K562 (cell line): ENCODE data around the gene BAD. TPM values are rescaled to one million over a fixed set of nuclear protein-coding genes. Genes with fewer than 3 reads are reported as not detected.
A peak's percentile ranks its signal among the peaks of the same experiment; 100 is the strongest.

Experiments used
- BDP1 ChIP-seq: IDR thresholded peaks from 3 replicates; pipeline ENCODE4 v1.6.1; 2011; ENCODE audit not compliant: insufficient read length, insufficient read depth
- CTBP1 ChIP-seq: fragments of 450-650 bp; IDR thresholded peaks from 2 replicates; pipeline ENCODE4 v1.6.1; 2016; ENCODE audit warnings: borderline replicate concordance
- DPF2 ChIP-seq: fragments of 450-650 bp; IDR thresholded peaks from 2 replicates; pipeline ENCODE4 v1.6.1; 2016
- HDAC6 ChIP-seq: IDR thresholded peaks from 2 replicates; pipeline ENCODE4 v1.6.1; 2012; ENCODE audit warnings: low read depth, mild to moderate bottlenecking, control low read depth, inconsistent platforms, low read length, moderate library complexity
- NCOA2 ChIP-seq, 2 experiments: fragments of 450-650 bp; IDR thresholded peaks; 2 replicates each; pipeline ENCODE4 v1.6.1; 2018; ENCODE audit warnings: mild to moderate bottlenecking in 2 of 2, moderate library complexity in 1 of 2; ENCODE audit not compliant: partially characterized antibody in 2 of 2
- NELFE ChIP-seq: IDR thresholded peaks from 2 replicates; pipeline ENCODE4 v1.6.1; 2011; ENCODE audit warnings: mild to moderate bottlenecking; ENCODE audit not compliant: insufficient read depth, insufficient read length
- NR2C1 ChIP-seq, 2 experiments: fragments of 450-650 bp; IDR thresholded peaks; 2 replicates each; pipeline ENCODE4 v1.6.1; 2017; ENCODE audit warnings: mild to moderate bottlenecking in 2 of 2, antibody characterized with exemption in 1 of 2, inconsistent platforms in 1 of 2, missing compliant biosample characterization in 1 of 2, missing genetic modification characterization in 1 of 2
- POLR2G ChIP-seq: fragments of 200-400 bp; formaldehyde crosslinking; IDR thresholded peaks from 2 replicates; pipeline ENCODE4 v1.6.1; 2017; ENCODE audit warnings: low read depth, mild to moderate bottlenecking, antibody characterized with exemption, low read length, moderate library complexity
- RBFOX2 ChIP-seq: fragments of 200-400 bp; formaldehyde crosslinking; IDR thresholded peaks from 2 replicates; pipeline ENCODE4 v1.6.1; 2017; ENCODE audit warnings: low read depth, mild to moderate bottlenecking, low read length, moderate library complexity
- RNF219 ChIP-seq: fragments of 250-450 bp; sonication (Bioruptor Pico); IDR thresholded peaks from 2 replicates; pipeline ENCODE4 v1.5.0; 2022; ENCODE audit warnings: mild to moderate bottlenecking
- STAT5A ChIP-seq: IDR thresholded peaks from 2 replicates; pipeline ENCODE4 v1.6.1; 2012; ENCODE audit warnings: low read length, inconsistent platforms, borderline replicate concordance
- THRAP3 ChIP-seq: fragments of 450-650 bp; IDR thresholded peaks from 2 replicates; pipeline ENCODE4 v1.6.1; 2016; ENCODE audit warnings: mild to moderate bottlenecking, inconsistent platforms, borderline replicate concordance
- XRCC3 ChIP-seq: fragments of 450-650 bp; IDR thresholded peaks from 2 replicates; pipeline ENCODE4 v1.6.1; 2017; ENCODE audit warnings: mild to moderate bottlenecking, moderate library complexity
- ZBTB7A ChIP-seq: IDR thresholded peaks from 2 replicates; pipeline ENCODE4 v1.6.1; 2011; ENCODE audit warnings: low read depth, mild to moderate bottlenecking, low read length, moderate library complexity, borderline replicate concordance; ENCODE audit not compliant: control insufficient read depth
- ZNF224 ChIP-seq: sonication (generic); formaldehyde crosslinking; IDR thresholded peaks from 2 replicates; pipeline ENCODE4 v1.8.0; 2022; ENCODE audit warnings: mild to moderate bottlenecking, missing genetic modification reagents
- polyA plus RNA-seq, 8 experiments: library from polyadenylated mRNA; depleted of rRNA in 4 of 8; stranded (reverse) in 5 of 8; unstranded in 3 of 8; fragments of >200 nt; fragmentation: Nextera tagmentation in 2 of 8; fragmentation: Illumina TruSeq in 1 of 8; extraction: Ambion mirVana in 2 of 8; extraction: Trizol in 1 of 8; gene quantifications; 2 replicates each; pipeline versions ENCODE4 v1.2.1 to v1.2.3, GENCODE V29; 2011 to 2014; ENCODE audit warnings: inconsistent platforms in 1 of 8, missing spikeins in 1 of 8
- total RNA-seq, 7 experiments: library from RNA; depleted of rRNA in 6 of 7; stranded (reverse); fragments of >200 nt in 6 of 7; fragmentation: Illumina TruSeq in 2 of 7; extraction: Trizol in 2 of 7; gene quantifications; 2 replicates each; pipeline versions ENCODE4 v1.2.1 to v1.2.3, GENCODE V29; 2011 to 2021; ENCODE audit warnings: low replicate concordance in 1 of 7
- TF ChIP-seq, protein P1 (sequence below), 2 experiments: fragments of 450-650 bp in 1 of 2; sonication (generic) in 1 of 2; formaldehyde crosslinking in 1 of 2; IDR thresholded peaks in 1 of 2; conservative IDR thresholded peaks in 1 of 2; 2 replicates each; pipeline versions ENCODE4 v1.6.1 to v1.8.1; 2016 to 2023; ENCODE audit warnings: mild to moderate bottlenecking in 2 of 2, moderate library complexity in 2 of 2, inconsistent platforms in 1 of 2, missing genetic modification reagents in 1 of 2

BAD gene
- total and polyA plus RNA-seq, 9 of the 15 experiments (the other 6 are each of a cell fraction or from before 2014, with no cell fraction given), result 0.61 to 45.6 (median 11.8) TPM

DNA sequence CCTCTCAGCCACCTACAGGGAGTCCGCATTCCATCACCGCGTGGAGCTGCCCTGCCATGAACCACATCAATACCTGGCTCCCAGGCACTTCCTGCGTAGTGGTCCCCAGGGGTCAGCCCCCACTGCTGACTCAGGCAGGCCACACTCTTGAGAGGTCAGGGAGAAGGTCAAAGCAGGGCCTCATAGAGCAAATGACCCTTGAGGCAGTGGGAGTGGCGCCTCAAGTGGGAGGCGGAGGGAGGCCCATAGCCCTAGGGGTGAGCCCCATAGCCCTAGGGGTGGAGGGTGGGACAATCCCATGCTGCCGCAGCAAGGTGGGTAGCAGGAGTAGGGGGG, 38.4 kb upstream of the BAD start (continued):
- TF ChIP-seq RNF219 (CRISPR knock-in tag), result no peak
- TF ChIP-seq HDAC6, result no peak
- TF ChIP-seq NR2C1 (IDR thresholded peaks at IDR 0.05), result no peak
- TF ChIP-seq NR2C1 (tag; IDR thresholded peaks at IDR 0.05), result no peak
- TF ChIP-seq ZBTB7A, result peak; percentile 82
- peak; percentile 55; the same call in 1 of the 2 replicates for TF ChIP-seq RBFOX2
- no peak for TF ChIP-seq XRCC3
- no peak for TF ChIP-seq ZNF224
- no peak for TF ChIP-seq DPF2
- peak; percentile 40 for TF ChIP-seq POLR2G
- TF ChIP-seq, protein P1, sequence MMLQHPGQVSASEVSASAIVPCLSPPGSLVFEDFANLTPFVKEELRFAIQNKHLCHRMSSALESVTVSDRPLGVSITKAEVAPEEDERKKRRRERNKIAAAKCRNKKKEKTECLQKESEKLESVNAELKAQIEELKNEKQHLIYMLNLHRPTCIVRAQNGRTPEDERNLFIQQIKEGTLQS (IDR thresholded peaks at IDR 0.05), result 0 out of 2 replicates have a peak, but pooled peaks have one; percentile 12
- TF ChIP-seq, protein P1 (CRISPR knock-in tag; conservative IDR thresholded peaks at IDR 0.05), result no peak
- no peak for TF ChIP-seq NELFE
- TF ChIP-seq THRAP3, result no peak
- no peak for TF ChIP-seq CTBP1
- TF ChIP-seq STAT5A, result no peak
- no peak for TF ChIP-seq BDP1
- TF ChIP-seq NCOA2 (IDR thresholded peaks at IDR 0.05; ENCODE audit: partially characterized antibody in 2 of 2), result no peak
